OCI-LY7 (cell line): ENCODE measurements around the gene MIOX.

Experiments
- EZH2phosphoT487 ChIP-seq: fragments of 200-600 bp; sonication (generic); IDR thresholded peaks from 2 replicates; pipeline ENCODE4 v1.6.1; 2018; ENCODE audit warnings: low read depth, borderline replicate concordance, mild to moderate bottlenecking, mixed run types, antibody characterized with exemption, low read length, moderate library complexity, mixed read lengths
- TF ChIP-seq, protein P1 (sequence below): fragments of 200-600 bp; sonication (generic); conservative IDR thresholded peaks from 2 replicates; pipeline ENCODE4 v1.5.1; 2014; ENCODE audit warnings: mild to moderate bottlenecking, antibody characterized with exemption, low read length, moderate library complexity, mixed read lengths

DNA sequence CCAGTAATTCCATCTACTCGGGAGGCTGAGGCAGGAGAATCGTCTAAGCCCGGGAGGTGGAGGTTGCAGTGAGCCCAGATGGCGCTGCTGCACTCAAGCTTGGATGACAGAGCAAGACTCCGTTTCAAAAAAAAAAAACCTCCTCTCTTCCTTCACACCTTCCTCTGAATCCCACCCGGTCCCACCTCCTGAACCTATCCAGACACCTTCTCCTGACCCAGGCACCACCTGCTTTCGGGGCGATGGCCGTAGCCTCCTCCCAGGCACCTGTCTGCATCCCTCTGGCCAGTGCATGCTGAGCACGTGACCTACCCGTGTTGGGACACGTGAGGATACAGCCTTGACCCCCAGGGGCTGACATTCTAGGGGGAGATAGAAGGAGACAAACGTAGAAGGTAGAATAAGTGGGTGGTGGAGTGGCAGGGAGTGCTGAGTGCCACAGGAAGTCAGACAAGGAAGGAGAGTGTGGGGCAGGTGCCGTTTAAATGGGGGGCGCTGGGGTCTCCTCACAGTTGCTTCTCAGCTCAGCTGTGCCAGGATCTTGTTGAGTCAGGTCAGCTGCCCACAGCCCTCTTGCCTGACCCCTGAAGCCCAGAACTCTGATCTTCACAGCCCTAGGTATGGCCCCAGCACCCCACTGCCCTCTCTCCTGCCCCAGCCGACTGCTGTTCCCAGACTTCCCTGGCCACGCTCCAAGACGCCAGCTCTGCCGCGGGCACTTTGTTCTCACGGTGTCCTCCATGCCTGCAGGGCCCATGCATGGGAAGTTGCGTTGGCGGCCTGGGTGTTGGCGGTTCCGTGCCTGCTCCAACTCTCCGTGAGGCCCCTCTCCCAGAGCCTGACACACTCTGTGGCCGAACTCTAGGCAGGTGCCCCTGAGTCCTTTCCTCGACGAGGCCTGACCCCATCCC lies 1.2 kb upstream of the MIOX start:
- TF ChIP-seq, protein P1, sequence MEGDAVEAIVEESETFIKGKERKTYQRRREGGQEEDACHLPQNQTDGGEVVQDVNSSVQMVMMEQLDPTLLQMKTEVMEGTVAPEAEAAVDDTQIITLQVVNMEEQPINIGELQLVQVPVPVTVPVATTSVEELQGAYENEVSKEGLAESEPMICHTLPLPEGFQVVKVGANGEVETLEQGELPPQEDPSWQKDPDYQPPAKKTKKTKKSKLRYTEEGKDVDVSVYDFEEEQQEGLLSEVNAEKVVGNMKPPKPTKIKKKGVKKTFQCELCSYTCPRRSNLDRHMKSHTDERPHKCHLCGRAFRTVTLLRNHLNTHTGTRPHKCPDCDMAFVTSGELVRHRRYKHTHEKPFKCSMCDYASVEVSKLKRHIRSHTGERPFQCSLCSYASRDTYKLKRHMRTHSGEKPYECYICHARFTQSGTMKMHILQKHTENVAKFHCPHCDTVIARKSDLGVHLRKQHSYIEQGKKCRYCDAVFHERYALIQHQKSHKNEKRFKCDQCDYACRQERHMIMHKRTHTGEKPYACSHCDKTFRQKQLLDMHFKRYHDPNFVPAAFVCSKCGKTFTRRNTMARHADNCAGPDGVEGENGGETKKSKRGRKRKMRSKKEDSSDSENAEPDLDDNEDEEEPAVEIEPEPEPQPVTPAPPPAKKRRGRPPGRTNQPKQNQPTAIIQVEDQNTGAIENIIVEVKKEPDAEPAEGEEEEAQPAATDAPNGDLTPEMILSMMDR, result peak; percentile 46
- no peak for TF ChIP-seq EZH2phosphoT487
